Endothelial cell of umbilical vein (primary cell): Measurements from ENCODE around the gene POU3F1. TPM values are rescaled to one million over a fixed set of nuclear protein-coding genes. Genes with fewer than 3 reads are reported as not detected.

Experiments used
- BruUV-seq: library from RNA; stranded (reverse); fragments of 400-500 nt; replicated peaks from 2 replicates; lab custom pipeline; 2021; lab: Mats Ljungman, UMichigan
- CTCF ChIA-PET: fragments of 300-600, 350-600 bp; sonication (Branson Sonifier 250); formaldehyde crosslinking; loops from one replicate; lab custom pipeline; 2021; ENCODE audit warnings: antibody characterized with exemption, inconsistent platforms; lab: Charles Lee
- POLR2A ChIA-PET: fragments of 300-600, 350-600 bp; sonication (Branson Sonifier 250); formaldehyde crosslinking; loops from one replicate; lab custom pipeline; 2021; ENCODE audit warnings: antibody characterized with exemption, inconsistent platforms; lab: Charles Lee
- DNase-seq: peaks from one replicate; pipeline ENCODE4 v3.0.0-alpha.2; 2011; ENCODE audit warnings: low read depth, low spot score
- FAIRE-seq: peaks from 2 replicates; lab custom pipeline; 2011; peaks lifted over from hg19 to GRCh38; lab: Jason Lieb, UNC
- H2AFZ ChIP-seq: 2 replicates; pipeline ENCODE4 v1.6.0; 2012; ENCODE audit warnings: low read depth, low read length, control low read depth, inconsistent platforms
- H3K27ac ChIP-seq: 2 replicates; pipeline ENCODE4 v1.5.1; 2011; ENCODE audit warnings: low read depth, mild to moderate bottlenecking, control low read depth, low read length, moderate library complexity; ENCODE audit not compliant: insufficient read depth
- H3K27me3 ChIP-seq, 2 experiments: 2 replicates each; pipeline versions ENCODE4 v1.6.0 to v1.6.1; 2011; ENCODE audit warnings: low read length in 2 of 2, mixed read lengths in 1 of 2; ENCODE audit not compliant: control insufficient read depth in 2 of 2, insufficient read depth in 2 of 2
- H3K36me3 ChIP-seq, 2 experiments: 2 replicates in 1 of 2; 3 replicates in 1 of 2; pipeline ENCODE4 v1.5.1; 2011; ENCODE audit warnings: low read length in 2 of 2, mild to moderate bottlenecking in 1 of 2, moderate library complexity in 1 of 2; ENCODE audit not compliant: control insufficient read depth in 2 of 2, insufficient read depth in 2 of 2; ENCODE audit errors: extremely low read depth in 1 of 2
- H3K4me1 ChIP-seq: 3 replicates; pipeline ENCODE4 v1.5.1; 2011; ENCODE audit warnings: mild to moderate bottlenecking, low read length; ENCODE audit not compliant: control insufficient read depth, insufficient read depth; ENCODE audit errors: extremely low read depth
- H3K4me2 ChIP-seq: 2 replicates; pipeline ENCODE4 v1.6.1; 2011; ENCODE audit warnings: low read length, control low read depth, mixed read lengths; ENCODE audit not compliant: insufficient read depth
- H3K4me3 ChIP-seq, 3 experiments: fragments of 200-600 bp in 1 of 3; sonication (generic), shearing (Covaris generic) in 1 of 3; replicated peaks in 1 of 3; 2 replicates each; pipeline ENCODE4 v1.5.1; 2011 to 2016; ENCODE audit warnings: control low read depth in 3 of 3, low read length in 3 of 3, mild to moderate bottlenecking in 2 of 3, inconsistent platforms in 1 of 3, low read depth in 1 of 3, moderate library complexity in 1 of 3; ENCODE audit not compliant: insufficient read depth in 1 of 3
- H3K79me2 ChIP-seq: 2 replicates; pipeline ENCODE4 v1.6.0; 2012; ENCODE audit warnings: low read length, inconsistent platforms; ENCODE audit not compliant: control insufficient read depth, insufficient read depth
- H3K9ac ChIP-seq: replicated peaks from 2 replicates; pipeline ENCODE3; 2011; ENCODE audit warnings: low read length, control low read depth; ENCODE audit not compliant: insufficient read depth; ENCODE audit errors: extremely low read depth
- H3K9me1 ChIP-seq: replicated peaks from 3 replicates; pipeline ENCODE4 v1.6.0; 2011; ENCODE audit warnings: mild to moderate bottlenecking, low read length; ENCODE audit not compliant: control insufficient read depth, insufficient read depth; ENCODE audit errors: extremely low read depth
- H3K9me3 ChIP-seq: replicated peaks from 2 replicates; pipeline ENCODE4 v1.5.1; 2012; ENCODE audit warnings: low read length, inconsistent platforms; ENCODE audit not compliant: control insufficient read depth, insufficient read depth
- H4K20me1 ChIP-seq: replicated peaks from 2 replicates; pipeline ENCODE3; 2011; ENCODE audit warnings: mild to moderate bottlenecking, low read length; ENCODE audit not compliant: control insufficient read depth, insufficient read depth; ENCODE audit errors: extremely low read depth
- CTCF ChIP-seq, 2 donors: IDR thresholded peaks; 1 replicate in 1 of 2; 2 replicates in 1 of 2; pipeline ENCODE4 v1.5.1; 2011; ENCODE audit warnings: low read length in 2 of 2, mild to moderate bottlenecking in 2 of 2, moderate library complexity in 2 of 2, control low read depth in 1 of 2, inconsistent platforms in 1 of 2, low read depth in 1 of 2; ENCODE audit not compliant: insufficient read depth in 1 of 2; ENCODE audit errors: extremely low read depth in 1 of 2
- EZH2 ChIP-seq: IDR thresholded peaks from 2 replicates; pipeline ENCODE4 v1.6.1; 2012; ENCODE audit warnings: borderline replicate concordance, low read depth, mild to moderate bottlenecking, moderate library complexity, low read length, inconsistent platforms; ENCODE audit not compliant: severe bottlenecking
- FOS ChIP-seq: IDR thresholded peaks from 2 replicates; pipeline ENCODE4 v1.6.1; 2011; ENCODE audit warnings: mild to moderate bottlenecking, low read length, moderate library complexity, borderline replicate concordance; ENCODE audit not compliant: insufficient read depth
- GATA2 ChIP-seq: IDR thresholded peaks from 2 replicates; pipeline ENCODE4 v1.7.0; 2011; ENCODE audit warnings: low read depth, mild to moderate bottlenecking, moderate library complexity, mixed read lengths, low read length; ENCODE audit not compliant: insufficient read length, insufficient read depth
- JUN ChIP-seq: IDR thresholded peaks from 2 replicates; pipeline ENCODE4 v1.6.1; 2011; ENCODE audit warnings: borderline replicate concordance, low read depth; ENCODE audit not compliant: insufficient read length, insufficient read depth
- POLR2A ChIP-seq: IDR thresholded peaks from 2 replicates; pipeline ENCODE4 v1.6.1; 2012; ENCODE audit warnings: low read depth, mild to moderate bottlenecking, control low read depth, low read length
- POLR2AphosphoS5 ChIP-seq: IDR thresholded peaks from 2 replicates; pipeline ENCODE4 v1.6.1; 2012; ENCODE audit warnings: low read depth, mild to moderate bottlenecking, control low read depth, low read length, moderate library complexity; ENCODE audit not compliant: insufficient read depth
- dilution Hi-C: fragments of 300-500 bp; cut with MboI; formaldehyde crosslinking; loops from one replicate; pipeline ENCODE4 v1.15.0; 2019; ENCODE audit warnings: low sequenced_read_pairs; ENCODE audit not compliant: extremely low pct_ligation_motif_present
- intact Hi-C: fragments of 100-400 bp; cut with micrococcal nuclease; formaldehyde crosslinking; loops from one replicate; pipeline ENCODE4 v1.10.0; 2022
- polyA plus RNA-seq, 4 experiments: library from polyadenylated mRNA; depleted of rRNA in 3 of 4; stranded (reverse) in 3 of 4; unstranded in 1 of 4; fragments of >200 nt; gene quantifications; 2 replicates each; pipeline versions ENCODE4 v1.2.1 to v1.2.3, GENCODE V29; 2011 to 2012; ENCODE audit warnings: missing spikeins in 1 of 4
- total RNA-seq: library from RNA; stranded (reverse); gene quantifications from 2 replicates; pipeline ENCODE4 v1.2.3, GENCODE V29; 2021
- TF ChIP-seq, protein P1 (sequence below): IDR thresholded peaks from 2 replicates; pipeline ENCODE4 v1.6.1; 2011; ENCODE audit not compliant: insufficient read depth, insufficient read length

POU3F1 gene
- total and polyA plus RNA-seq, 2 donors (not counting 3 experiments of a cell fraction or from before 2014, with no cell fraction given) = not detected

DNA sequence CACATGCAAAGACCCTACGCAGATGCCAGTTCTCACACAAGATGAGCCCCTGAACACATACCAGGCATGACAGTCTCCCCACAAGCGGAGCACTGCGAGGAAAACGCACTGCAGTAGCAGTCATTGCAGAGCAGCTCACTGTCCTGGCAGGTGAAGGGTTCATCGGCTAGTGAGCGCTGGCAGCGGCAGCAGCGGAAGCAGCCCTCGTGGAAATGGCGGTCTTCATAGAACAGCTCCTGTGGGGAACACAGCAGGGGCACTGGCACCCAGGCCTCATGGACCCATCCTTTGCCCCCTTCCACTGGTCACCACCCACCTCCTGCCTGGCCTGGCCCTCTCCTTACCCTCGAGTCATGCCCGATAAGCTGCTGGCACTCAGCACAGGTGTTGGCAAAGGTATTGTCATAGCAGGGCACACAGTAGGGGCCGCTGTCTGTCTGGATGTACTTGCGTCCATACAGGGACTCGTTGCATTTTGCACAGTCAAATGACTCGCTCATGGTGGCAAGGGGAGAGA lies 47.6 kb downstream of the POU3F1 start:
- no peak for FAIRE-seq
- Histone ChIP-seq H3K79me2 (peaks cover 34% of the 10 kb centered on the region), H3K27me3 (no peaks in the 10 kb centered on the region), H2AFZ (no peak overlapping the region), H3K4me2 (peak overlapping the region; percentile 66), H3K4me3 (peak overlapping the region in 1 of 3 experiments; percentile 15), H3K9ac (peak overlapping the region; percentile 95), H3K9me1 (no peaks in the 10 kb centered on the region), H3K4me1 (peaks cover 65% of the 10 kb centered on the region), H3K36me3 (peaks cover 9 to 17% of the 10 kb centered on the region in 2 experiments), H3K27ac (peak overlapping the region; percentile 99), H3K9me3 (no peaks in the 10 kb centered on the region), H4K20me1 (no peaks in the 10 kb centered on the region)
- CTCF ChIA-PET = interaction anchor here (1.1 to 1.8 kb wide), 4 partner anchors 8 to 48 kb away, joined by 3 to 11 read pairs (median 6); partner anchors contain the start of gene POU3F1
- dilution Hi-C loops = no loop called here
- DNase-seq = no peak
- TF ChIP-seq JUN (no peak), CTCF (IDR thresholded peaks at IDR 0.05; ENCODE audit: extremely low read depth in 1 of 2, insufficient read depth in 1 of 2, low read depth in 1 of 2, low read length in 2 of 2) (no peak), EZH2 (no peak), POLR2AphosphoS5 (no peak), FOS (no peak), POLR2A (no peak), GATA2 (no peak)
- TF ChIP-seq, protein P1, sequence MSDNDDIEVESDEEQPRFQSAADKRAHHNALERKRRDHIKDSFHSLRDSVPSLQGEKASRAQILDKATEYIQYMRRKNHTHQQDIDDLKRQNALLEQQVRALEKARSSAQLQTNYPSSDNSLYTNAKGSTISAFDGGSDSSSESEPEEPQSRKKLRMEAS = no peak
- POLR2A ChIA-PET = interaction anchor here (2.1 to 2.8 kb wide), 2 partner anchors 14 to 17 kb away, joined by 10 to 14 read pairs; partner anchors contain the start of gene UTP11
- BruUV-seq = no TSS peak
- intact Hi-C loops = loop anchor here (1.0 to 10.0 kb wide), 2 partner anchors 9 to 404 kb away; partner anchors contain the start of genes GNL2 and SF3A3
